Measurements from ENCODE around the gene DYTN.
A peak's percentile ranks its signal among the peaks of the same experiment; 100 is the strongest.
"Not testable (repeated sequence)": the region's sequence is repeated elsewhere in the genome, so short reads cannot be mapped to it uniquely, and the experiment has no call there.

The DYTN gene, protein sequence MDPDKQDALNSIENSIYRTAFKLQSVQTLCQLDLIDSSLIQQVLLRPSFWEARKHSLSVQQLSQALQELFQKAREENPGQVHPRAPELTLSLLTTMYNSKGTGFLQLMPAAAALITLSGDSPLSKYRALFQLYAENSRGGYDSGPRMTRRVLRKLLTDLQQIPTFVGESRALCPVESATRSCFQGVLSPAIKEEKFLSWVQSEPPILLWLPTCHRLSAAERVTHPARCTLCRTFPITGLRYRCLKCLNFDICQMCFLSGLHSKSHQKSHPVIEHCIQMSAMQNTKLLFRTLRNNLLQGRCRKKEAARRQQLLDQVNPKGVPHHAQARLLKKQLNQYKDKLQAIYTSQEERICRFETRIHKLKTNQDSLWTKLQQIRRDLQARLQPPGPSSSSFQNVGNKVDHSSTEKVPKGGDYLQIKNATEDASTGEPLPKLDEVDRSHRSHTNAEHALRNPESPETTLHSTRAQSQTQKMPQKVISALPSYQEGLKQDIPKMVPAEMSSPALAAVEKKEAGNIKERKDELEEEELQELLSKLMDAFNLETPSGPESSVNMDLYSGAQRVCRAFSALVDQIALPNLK

DNA sequence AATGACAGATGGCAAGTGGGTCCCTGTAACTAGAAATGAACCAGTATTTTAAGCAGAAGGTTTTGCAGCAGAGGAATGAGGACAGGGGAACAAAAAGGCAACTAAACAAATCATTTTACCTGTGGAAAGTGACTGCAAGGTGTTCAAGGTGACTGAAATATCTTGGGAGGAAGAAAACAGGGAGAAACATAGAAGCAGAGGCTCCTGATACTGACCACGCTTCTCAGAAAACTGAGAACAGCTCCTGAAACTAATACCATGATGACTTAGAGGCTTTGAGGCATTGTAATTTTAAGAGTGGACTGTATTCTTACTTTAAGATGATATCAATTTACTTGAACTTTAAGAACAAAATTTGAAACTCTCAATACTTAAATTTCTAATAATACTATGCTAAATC is at the start of gene DYTN:
DYTN (minus strand) TSS at position 101 of the 400 bp plus-strand sequence. CDS start 117 bp downstream, outside the sequence.
- no peak for DNase-seq (ENCODE audit: low spot score)

DNA sequence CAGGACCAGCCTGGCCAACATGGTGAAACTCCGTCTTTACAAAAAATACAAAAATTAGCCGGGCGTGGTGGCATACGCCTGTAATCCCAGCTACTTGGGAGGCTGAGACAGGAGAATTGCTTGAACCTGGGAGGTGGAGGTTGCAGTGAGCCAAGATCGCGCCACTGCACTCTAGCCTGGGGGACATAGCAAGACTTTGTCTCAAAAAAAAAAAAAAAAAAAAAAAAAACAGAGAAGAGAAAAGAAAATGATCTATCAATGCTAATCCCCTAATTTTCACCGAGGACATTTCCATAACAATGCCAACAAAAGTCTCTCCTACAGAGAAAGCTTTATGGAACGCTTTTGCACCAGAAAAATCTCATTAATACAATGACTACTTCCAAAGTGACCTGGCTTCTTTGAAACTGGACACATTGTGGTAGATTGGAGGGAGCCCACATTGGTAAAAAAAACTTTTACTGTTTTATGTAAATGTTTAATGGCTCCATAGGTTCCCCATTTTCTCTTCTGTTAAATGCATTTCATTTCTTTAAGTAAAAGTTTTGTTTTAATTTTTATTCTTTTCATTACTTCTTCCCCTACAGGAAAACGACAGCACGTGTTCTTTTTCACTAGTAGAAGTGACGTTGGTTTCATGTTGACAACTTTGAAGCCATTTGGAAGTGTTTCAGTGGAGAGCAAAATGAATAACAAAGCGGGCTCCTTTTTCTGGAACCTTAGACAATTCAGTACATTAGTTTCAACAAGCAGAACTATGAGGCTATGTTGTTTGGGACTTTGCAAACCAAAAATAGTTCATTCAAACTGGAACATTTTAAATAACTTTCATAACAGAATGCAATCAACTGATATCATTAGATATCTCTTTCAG is 48.1 kb upstream of the DYTN start:
- no peak for DNase-seq (ENCODE audit: low spot score)

DNA sequence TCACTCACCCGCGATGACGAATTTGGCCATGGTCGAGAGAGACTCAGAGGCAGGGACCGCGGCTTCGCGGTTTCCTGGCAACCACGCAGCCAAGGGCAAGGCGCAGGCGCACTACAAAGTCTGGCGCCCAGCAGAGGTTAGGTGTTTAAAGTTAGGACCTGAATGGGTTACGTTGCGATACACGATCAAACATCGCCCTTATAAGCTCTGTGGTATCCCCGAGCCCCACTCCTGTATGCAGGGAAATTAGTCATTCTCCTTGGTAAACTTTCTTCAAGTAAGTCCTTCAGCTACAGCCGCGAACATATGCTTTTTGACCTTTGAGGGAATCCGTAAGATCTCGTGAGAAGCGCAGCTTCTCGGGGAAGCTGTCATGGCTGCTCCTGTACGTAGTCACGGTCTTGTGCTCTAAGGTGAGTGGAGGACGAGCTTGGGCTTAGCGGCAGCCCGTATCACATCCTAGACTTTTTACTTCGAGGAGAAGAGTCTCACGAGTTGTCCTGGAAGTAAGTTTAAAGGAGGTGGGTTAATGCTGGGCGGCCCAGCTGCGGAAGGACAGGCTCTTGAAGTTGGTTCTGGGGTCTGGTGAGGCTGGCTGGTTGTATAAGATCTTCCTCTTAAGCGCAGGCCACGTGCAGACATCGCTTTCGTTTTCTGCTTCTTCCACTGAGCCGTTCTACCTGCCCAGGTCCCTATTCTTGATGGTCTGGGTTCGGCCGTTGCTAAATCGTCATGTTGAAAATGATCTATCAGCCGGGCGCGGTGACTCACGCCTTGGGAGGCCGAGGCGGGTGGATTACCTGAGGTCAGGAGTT is 47.3 kb upstream of the DYTN start, which contains the start of the genes FASTKD2 and MDH1B:
FASTKD2 (plus strand) TSS at position 365 of the 815 bp plus-strand sequence. CDS start 1,088 bp downstream, outside the sequence.
MDH1B (minus strand) TSS at position 87 of the 815 bp plus-strand sequence; CDS start at position 30, 57 bp downstream.
- peak; percentile 95 for DNase-seq (ENCODE audit: low spot score)

DNA sequence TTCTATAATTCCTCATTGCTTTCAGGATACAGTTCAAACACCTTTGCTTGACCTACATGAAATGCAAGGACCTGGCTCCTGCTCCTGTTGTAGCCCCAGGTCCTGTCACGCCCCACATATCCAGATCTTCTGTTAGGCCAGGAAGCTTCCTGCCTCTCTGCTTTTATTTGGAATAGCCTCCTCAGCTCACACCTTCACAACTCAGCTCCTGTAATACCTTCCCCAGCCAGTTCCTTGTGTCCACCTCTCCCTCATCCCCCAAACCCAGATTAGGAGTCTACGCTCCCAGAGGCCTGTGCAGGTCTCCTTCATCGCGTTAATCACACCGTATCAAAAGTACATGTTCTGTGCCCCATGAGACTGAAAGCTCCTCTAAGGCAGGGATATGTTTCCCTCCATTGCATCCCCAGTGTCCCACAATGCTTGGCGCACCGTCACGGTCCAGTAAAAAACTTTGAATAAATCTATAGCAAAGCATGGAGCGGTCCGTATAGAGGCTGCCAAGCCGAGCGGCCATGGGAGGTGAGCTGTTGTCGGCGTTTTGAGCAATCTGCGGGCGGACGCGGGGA is 46.6 kb upstream of the DYTN start:
- DNase-seq (ENCODE audit: low spot score), result no peak

DNA sequence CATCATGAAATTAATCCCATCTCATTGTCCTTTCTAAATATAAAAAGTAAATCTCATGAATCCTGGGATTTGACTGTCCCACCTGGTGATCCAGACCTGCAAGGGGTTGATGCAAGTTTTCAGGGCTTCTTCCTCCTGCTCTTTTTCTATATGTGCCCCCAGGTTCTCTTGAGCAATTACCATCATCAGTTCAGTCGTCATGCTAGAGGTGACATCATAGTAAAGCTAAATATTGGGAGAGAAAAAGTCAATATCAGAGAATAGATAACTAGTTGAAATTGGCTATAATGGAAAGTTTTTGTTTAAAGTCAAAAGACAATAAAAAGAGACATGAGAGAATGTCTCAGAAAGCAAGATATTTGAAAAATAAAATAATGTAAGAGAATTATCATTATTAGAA is 38.6 kb upstream of the DYTN start:
- no peak for DNase-seq (ENCODE audit: low spot score)

DNA sequence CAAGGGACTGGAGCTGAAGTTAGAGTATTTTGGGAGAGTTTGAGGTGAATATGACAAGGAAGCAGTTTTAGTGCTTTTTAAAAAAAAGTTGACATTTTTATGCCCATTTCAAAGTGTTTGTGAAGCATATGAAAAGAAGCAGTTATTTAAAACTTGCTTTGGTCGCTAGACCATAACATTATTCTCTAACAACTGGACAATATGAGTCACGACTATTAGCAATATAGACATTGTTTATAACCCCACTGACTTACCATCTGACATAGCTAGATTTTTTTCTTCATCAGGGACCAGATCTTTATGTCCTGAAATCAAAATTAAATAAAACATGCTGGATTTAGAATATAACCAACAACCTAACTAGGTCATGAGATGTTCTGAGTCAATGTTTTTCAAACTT is 22.6 kb upstream of the DYTN start:
- no peak for DNase-seq (ENCODE audit: low spot score)

DNA sequence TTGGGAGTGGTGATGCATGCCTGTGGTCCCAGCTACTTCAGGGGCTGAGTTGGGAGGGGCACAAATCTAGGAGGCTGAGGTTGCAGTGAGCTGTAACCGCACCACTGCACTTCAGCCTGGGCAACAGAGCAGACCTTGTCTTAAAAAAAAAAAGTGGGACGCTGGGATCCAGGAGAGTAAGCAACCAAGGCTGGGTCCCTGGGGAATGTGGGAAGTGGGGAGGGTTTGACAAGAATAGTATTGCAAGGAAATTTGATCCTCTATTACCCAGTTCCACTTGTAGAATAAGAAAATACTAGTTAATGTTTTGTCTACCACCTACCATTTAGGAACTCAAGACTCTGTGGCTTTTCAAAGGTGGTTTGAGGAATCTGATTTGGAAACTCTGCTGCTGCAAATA is 21.1 kb upstream of the DYTN start:
- DNase-seq (ENCODE audit: low spot score), result no peak

DNA sequence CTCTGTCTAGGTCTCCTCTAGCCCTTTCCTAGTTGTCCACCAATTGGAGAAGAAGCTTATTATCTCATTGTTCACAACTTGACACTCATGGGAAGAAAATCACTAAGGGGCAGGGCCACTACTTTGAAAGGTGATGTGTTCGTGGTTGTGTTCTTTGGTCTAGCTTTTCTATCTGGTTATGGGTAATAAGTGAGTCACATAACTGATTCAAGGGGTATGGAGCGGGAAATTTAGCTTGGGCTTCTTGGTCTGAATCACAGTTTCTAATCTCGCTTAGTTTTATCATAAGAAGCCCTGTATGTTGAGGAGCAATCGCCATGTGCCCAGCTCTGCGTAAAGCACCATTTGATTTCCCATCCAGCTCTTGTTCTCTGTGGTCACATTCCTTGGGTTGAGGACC is 18.7 kb upstream of the DYTN start:
- no peak for DNase-seq (ENCODE audit: low spot score)

DNA sequence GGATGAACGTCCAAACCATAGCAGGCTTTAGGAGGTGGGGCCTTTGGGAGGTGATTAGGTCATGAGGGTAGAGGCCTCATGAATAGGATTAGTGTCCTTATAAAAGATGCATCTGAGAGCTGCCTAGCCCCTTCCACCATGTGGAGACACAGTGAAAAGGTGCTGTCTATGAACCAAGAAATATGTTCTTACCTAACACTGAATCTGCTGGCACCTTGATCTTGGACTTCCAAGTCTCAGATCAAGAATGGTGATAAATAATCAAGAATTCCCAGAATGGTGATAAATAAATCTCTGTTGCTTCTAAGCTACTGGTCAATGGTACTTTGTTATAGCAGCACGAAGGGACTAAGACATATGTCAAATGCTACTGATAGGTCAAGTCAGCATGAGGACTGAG is 15.1 kb upstream of the DYTN start:
- DNase-seq (ENCODE audit: low spot score), result no peak

DNA sequence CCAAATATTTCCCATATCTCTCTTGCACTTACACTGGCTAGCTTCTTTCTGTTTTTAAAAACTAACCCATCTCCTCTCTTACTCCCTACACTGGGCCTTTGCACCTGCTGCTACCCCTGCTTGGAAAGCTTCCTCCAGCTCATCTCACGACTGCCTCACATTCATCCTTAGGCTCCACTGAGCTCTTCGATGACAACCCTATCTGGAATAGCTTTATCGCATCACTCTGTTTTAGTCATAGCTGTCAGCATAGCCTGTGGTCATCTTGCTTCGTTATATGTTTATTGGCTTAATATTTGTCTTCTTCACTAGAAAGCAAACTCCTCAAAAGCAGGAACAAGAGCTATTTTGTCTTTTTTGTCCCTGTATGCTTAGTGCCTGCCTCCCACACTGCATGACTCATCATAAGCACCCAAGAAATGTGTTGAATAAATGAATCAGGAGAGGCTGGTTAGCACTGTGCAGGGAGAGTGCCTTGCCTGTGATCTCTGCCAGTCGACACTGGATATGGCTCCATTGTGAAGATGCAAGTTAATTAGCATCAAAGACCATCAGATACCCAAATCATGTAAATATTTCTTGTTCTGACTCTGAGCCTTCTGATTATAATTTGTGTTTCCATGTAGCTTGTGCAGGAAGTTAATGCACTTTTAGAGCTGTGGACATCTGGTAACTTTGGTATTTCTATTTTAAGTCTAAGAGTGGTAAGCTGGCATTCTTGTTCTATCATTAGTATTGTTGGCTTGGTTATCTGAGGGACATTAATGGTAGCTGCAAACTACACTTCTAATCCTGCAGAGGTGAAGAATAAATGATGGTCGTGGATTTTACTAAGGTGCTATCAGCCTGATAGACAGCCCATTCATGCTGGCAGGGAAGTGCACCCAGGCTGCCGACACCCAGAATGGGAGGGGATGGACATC is 10.3 kb upstream of the DYTN start:
- DNase-seq (ENCODE audit: low spot score), result no peak

DNA sequence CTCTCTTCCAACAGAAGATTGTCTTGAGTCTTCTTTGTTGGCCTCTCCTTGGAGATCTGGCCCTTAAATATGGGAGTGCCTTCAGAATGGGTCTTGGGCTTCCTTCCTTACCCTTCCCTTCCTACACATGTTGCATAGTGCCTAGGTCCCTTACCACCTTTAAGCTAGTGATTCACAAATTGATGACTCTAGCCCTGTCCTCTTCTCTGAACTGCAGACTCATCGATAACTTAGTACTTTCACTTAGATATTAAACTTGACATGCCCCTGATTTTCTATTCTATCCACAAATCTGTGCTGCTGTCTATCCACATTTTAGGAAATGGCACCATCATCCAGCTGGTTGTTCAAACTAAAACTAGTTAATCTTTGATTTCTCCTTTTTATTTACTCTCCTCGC is 9.1 kb upstream of the DYTN start:
- DNase-seq (ENCODE audit: low spot score), result no peak

DNA sequence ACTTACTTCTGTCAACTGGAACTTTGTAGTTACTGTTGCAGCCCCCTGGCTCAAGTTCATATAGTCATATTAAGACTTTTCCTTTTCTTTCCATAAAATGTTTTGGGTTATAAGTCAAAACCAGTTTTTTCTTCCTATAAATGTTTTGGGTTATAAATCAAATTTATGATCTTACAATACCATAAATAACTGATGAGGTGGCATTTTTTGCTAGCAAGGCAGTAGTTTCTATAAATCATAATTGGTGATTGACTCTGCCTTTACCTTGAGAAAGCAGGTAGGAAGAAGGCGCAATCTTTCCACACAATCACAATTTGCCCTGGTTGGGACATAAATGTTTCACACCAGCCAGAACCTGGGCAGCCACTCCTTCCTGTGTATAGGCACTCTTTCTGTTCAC is 5.1 kb upstream of the DYTN start:
- DNase-seq (ENCODE audit: low spot score), result no peak

DNA sequence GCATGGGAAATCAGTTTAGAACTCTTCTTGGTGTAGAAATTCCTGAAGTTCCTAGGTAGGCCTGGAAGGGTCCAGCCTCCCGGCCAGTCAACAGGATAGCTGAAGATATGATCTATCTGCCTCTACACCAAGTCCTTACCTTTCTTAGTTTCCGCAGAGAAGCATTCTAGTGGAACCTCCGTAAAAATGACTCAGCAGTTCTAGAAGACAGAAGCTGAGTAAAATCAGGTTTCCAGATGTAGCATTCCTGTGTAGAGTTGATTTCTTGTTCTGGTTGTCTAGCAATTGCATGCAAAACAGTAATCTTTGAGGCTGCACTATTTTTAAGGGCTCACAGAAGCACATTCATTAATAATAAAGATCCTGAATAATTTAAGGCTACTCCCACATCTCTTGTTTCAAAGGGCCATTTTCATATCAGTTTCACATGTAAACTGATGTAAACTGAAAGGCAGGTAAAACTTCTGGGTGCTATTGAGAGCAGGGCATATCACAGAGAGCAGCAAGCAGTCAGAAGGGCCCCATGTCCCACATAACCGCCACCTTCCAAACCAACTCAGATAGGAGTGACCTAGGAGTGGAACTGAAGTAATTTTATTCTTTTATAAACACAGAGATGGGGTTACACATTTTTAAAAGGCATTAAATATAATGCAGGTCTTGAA is 3.2 kb upstream of the DYTN start:
- no peak for DNase-seq (ENCODE audit: low spot score)

DNA sequence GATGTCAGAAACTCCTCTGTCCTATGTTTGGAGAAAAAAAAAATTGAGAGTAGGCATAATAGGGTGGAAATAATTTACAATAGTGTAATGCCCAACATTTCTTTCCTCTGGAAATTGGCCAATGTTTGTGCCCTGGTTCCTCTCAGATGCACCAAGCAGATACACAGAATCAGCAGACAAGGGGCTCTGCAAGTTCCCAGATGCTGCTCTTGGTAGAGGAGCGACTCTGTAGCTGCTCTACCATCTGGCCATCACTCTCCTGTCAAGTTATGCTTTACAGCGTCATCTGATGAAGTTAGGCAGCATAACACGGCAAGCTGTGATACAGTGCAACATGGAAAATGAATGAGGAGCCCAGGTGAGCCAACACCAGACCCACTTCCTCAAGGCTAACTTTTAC is 1.6 kb downstream of the DYTN start:
- no peak for DNase-seq (ENCODE audit: low spot score)

DNA sequence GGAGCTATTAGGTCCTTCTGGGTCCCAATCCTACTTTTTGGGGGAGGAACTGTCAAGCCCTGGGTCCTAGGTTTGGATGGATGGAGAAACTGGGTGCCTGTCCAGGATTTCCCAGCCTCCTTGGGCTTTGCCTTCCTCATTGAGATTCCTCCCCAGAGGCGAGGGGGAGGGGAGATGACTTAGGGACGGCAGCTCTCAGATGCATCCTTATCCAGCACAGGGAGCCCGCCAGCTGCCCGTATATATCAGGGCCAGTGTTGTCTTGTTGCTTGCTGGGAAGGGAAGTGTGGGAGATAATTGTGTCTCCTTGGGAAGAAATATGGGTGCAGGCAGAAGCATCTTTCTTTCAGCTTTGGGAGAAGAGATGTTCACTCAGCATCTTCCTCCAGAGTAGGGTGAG is 3.0 kb downstream of the DYTN start:
- not testable (repeated sequence) for DNase-seq (ENCODE audit: low spot score)

DNA sequence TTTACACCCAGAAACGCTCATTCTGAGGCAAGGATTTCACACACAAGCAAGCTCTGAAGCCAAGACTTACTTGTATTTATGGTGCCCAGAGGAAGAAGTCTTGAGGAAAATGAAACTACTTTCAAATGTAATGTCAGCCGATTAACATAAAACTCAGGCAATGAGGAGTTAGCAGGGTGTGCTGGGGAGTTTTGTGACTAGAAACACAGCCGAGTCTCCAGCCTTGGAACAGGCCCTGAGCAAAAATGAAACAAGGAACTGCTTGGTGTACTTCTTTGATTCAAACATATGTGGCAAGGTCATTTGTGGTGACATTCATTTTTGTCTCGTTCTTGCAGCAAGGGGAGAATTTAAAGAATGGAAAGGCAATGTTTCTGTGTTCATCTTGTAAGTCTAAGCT is 4.5 kb downstream of the DYTN start:
- no peak for DNase-seq (ENCODE audit: low spot score)

DNA sequence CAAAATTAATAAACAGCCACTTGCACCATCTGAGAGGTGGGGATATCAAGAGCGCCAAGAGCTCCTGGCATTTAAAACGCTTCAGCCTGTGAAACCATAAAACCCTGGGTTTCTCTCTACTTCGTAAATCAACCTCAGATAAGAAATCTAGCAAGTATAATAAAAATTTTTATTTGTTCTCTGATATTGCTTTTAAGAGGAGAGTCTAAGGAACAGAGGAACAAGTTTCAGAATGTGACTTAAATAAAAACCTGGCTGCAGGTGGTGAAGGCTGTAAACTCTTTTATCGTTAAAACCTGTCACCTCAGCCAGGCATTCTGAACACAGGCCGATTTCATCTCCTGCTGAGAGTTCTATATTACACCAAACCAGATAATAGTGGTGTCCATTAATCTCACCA is 9.9 kb downstream of the DYTN start:
- no peak for DNase-seq (ENCODE audit: low spot score)

DNA sequence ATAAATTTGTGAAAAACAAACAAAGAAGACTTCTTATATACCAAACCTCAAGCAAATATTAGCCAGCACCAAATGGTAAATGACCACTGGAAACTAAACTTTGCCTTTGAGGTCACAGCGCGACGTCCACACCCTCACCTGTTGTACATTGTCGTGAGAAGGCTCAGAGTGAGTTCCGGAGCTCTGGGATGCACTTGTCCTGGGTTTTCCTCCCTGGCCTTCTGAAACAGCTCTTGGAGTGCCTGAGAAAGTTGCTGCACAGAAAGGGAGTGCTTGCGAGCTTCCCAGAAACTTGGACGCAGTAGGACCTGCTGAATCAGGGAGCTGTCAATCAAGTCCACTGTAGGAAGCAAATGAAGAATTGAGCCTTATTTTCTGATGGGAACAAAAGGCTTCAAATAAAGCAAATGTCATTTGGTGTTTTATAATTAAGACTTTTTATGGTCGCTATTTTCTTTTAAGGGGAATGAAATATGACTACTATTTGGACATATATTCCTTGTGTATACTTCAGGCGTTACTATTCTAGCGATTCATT is 11.0 kb downstream of the DYTN start:
- no peak for DNase-seq (ENCODE audit: low spot score)

DNA sequence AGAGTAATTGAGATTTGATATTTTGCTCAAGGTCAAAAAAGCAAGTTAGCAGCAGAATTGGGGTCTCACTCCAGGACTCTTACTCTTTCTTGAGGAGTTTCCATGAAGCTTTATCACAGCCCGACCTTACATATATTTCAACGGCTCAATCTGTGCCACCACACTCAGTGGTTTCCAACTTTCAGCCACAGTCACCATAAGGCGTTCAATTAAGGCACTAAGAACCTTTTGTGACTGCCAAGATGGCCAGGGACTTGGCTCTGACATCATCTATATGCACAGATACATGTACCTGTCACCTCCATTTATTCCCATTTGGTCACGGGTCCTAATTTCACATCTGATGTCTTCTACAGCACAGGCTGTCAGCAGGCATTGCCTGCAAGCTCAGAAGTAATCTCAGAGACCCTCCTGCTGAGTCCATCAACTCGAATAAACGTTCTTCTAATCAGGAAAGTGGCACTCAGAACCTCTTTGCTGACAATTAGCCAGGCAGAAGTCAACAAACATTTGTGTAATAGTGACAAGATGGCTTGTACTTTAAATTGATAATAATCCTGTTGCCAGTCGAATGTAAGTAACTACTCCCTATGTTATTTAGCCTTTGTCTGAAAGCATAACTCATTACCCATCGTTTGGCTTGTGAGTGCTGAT is 16.1 kb downstream of the DYTN start:
- no peak for DNase-seq (ENCODE audit: low spot score)

Data from NAMALWA (cell line).